OCI-LY7 (cell line): ENCODE data around the gene GALNT10. TPM values are rescaled to one million over a fixed set of nuclear protein-coding genes. Genes with fewer than 3 reads are reported as not detected.

ENCODE experiments used
- BruUV-seq: library from RNA; stranded (reverse); fragments of 400-500 nt; replicated peaks from 2 replicates; lab custom pipeline; 2021; lab: Mats Ljungman, UMichigan
- CTCF ChIA-PET: fragments of 300-600 bp; sonication (Branson Sonifier 250); formaldehyde crosslinking; loops from one replicate; lab custom pipeline; 2022; ENCODE audit warnings: antibody characterized with exemption; ENCODE audit not compliant: unreplicated experiment; lab: Charles Lee
- POLR2A ChIA-PET: fragments of 300-600 bp; sonication (Branson Sonifier 250); formaldehyde crosslinking; loops from one replicate; lab custom pipeline; 2022; ENCODE audit warnings: antibody characterized with exemption; lab: Charles Lee
- DNase-seq: peaks from one replicate; pipeline ENCODE4 v3.0.0-alpha.2; 2015; ENCODE audit warnings: low spot score
- H2AFZ ChIP-seq: fragments of 200-600 bp; sonication (generic), shearing (Covaris generic); 2 replicates; pipeline ENCODE4 v1.6.1; 2014; ENCODE audit warnings: mild to moderate bottlenecking, antibody characterized with exemption, low read length, moderate library complexity
- H3K27ac ChIP-seq: fragments of 200-600 bp; sonication (generic); 2 replicates; pipeline ENCODE4 v1.5.1; 2014; ENCODE audit warnings: mixed run types, low read depth, mild to moderate bottlenecking, moderate library complexity, low read length, inconsistent platforms; ENCODE audit not compliant: poor library complexity, severe bottlenecking
- H3K36me3 ChIP-seq: fragments of 200-600 bp; sonication (generic); 2 replicates; pipeline ENCODE4 v1.6.1; 2014; ENCODE audit warnings: mild to moderate bottlenecking, antibody characterized with exemption, low read length, moderate library complexity, mixed read lengths; ENCODE audit not compliant: insufficient read depth
- H3K4me1 ChIP-seq: fragments of 200-600 bp; sonication (generic); 2 replicates; pipeline ENCODE4 v1.5.1; 2014; ENCODE audit warnings: mild to moderate bottlenecking, low read length; ENCODE audit not compliant: insufficient read depth, poor library complexity, severe bottlenecking
- H3K4me2 ChIP-seq: fragments of 200-600 bp; sonication (generic); 2 replicates; pipeline ENCODE4 v1.6.1; 2014; ENCODE audit warnings: mild to moderate bottlenecking, low read length
- H3K4me3 ChIP-seq: fragments of 200-600 bp; sonication (generic); 2 replicates; pipeline ENCODE4 v1.5.1; 2014; ENCODE audit warnings: mild to moderate bottlenecking, low read depth, low read length; ENCODE audit not compliant: poor library complexity, severe bottlenecking
- H3K79me2 ChIP-seq: fragments of 200-600 bp; sonication (generic); 2 replicates; pipeline ENCODE4 v1.6.1; 2016; ENCODE audit warnings: low read depth, mild to moderate bottlenecking, low read length, moderate library complexity, mixed read lengths; ENCODE audit not compliant: insufficient read depth
- H3K9me2 ChIP-seq: fragments of 200-600 bp; sonication (generic); 2 replicates; pipeline ENCODE4 v1.6.1; 2016; ENCODE audit warnings: mild to moderate bottlenecking, low read length, mixed read lengths; ENCODE audit not compliant: insufficient read depth
- H3K9me3 ChIP-seq: fragments of 200-600 bp; sonication (generic); 2 replicates; pipeline ENCODE4 v1.6.1; 2014; ENCODE audit warnings: mild to moderate bottlenecking, mixed run types, low read length, mixed read lengths
- H4K20me1 ChIP-seq: fragments of 200-600 bp; sonication (generic); 2 replicates; pipeline ENCODE4 v1.6.1; 2014; ENCODE audit warnings: mild to moderate bottlenecking, antibody characterized with exemption, low read length, moderate library complexity, mixed read lengths; ENCODE audit not compliant: insufficient read depth
- EZH2phosphoT487 ChIP-seq: fragments of 200-600 bp; sonication (generic); IDR thresholded peaks from 2 replicates; pipeline ENCODE4 v1.6.1; 2018; ENCODE audit warnings: low read depth, borderline replicate concordance, mild to moderate bottlenecking, mixed run types, antibody characterized with exemption, low read length, moderate library complexity, mixed read lengths
- intact Hi-C: fragments of 100-400 bp; cut with micrococcal nuclease; formaldehyde crosslinking; loops from one replicate; pipeline ENCODE4 v1.10.0; 2022; ENCODE audit not compliant: unreplicated experiment
- total RNA-seq, 2 experiments: library from RNA; depleted of rRNA in 1 of 2; stranded (reverse); fragments of >200 nt in 1 of 2; shearing (Covaris generic) in 1 of 2; gene quantifications; 2 replicates each; pipeline ENCODE4 v1.2.3, GENCODE V29; 2014 to 2022
- TF ChIP-seq, protein P1 (sequence below): fragments of 200-600 bp; sonication (generic); conservative IDR thresholded peaks from 2 replicates; pipeline ENCODE4 v1.5.1; 2014; ENCODE audit warnings: mild to moderate bottlenecking, antibody characterized with exemption, low read length, moderate library complexity, mixed read lengths

Gene GALNT10
- total RNA-seq, 2 experiments from 2014 or later: 7.3 to 20.6 TPM

DNA sequence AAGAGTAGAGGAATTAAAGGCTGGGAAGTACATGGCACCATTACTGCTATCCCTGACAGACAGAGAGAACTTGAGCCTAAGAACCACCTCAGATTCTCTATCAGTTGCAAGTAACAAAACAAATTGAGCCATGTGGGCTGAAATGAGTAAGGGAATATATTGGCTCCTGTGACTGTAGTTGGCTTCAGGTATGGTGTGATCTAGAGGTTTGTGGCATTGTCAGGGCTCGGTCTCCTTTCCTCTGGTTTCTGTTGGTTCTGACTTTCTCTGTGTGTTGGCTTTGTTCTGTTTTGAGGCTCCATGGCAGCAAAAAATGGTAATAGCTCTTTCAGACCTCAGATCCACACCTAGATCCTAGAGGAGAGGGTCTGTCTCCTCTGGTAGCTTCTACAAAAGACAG lies 5.7 kb downstream of the GALNT10 start:
- no peak overlapping the region for H3K4me2 ChIP-seq
- H3K27ac ChIP-seq: no peak overlapping the region

DNA sequence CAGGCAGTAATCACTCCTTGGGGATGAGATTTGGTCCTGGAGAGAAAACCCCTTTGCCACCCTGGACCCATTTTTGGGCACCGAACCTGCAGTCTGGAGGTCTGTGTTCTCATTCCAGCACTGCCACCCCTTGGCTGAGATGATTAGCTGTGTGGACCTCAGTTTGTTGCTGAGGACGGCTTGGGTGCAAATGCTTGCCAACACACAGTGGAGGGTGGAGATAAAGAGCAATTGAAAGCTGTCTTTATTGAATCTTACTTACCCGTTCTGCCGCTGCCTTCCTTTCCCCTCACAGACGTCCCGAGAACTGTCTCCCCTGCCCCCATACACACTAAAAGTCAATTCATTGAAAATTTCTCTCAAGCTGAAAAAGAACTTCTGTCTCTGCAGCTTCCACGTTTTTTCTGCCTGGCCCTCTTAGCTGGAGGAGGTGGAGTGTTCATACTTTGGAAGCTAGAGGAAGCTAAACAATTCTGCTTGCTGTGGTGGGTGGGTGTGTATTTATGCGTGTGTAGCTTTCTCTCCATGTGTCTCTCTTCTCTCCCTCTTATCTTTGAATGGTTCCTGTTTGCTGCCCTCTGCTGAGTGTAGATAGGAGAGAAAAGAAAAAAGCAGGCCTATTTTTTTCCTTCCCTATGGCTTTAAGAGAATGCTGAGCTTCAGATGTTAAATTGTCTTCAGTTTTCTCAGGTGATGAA lies 6.6 kb downstream of the GALNT10 start:
- Histone ChIP-seq H3K36me3 (no peaks in the 10 kb centered on the region), H3K4me3 (no peak overlapping the region), H3K9me2 (no peaks in the 10 kb centered on the region), H3K9me3 (no peaks in the 10 kb centered on the region), H3K27ac (no peak overlapping the region), H4K20me1 (no peaks in the 10 kb centered on the region), H3K4me1 (peaks cover 4% of the 10 kb centered on the region), H3K79me2 (no peaks in the 10 kb centered on the region), H3K4me2 (no peak overlapping the region), H2AFZ (no peak overlapping the region)
- POLR2A ChIA-PET: interaction anchor here (0.7 to 1.5 kb wide), 4 partner anchors 8 to 158 kb away, joined by 3 to 4 read pairs (median 4); partner anchors contain the start of genes FAM114A2 and MFAP3
- intact Hi-C loops: no loop called here
- BruUV-seq: no TSS peak
- DNase-seq: peak; percentile 14
- no peak for TF ChIP-seq EZH2phosphoT487
- TF ChIP-seq, protein P1, sequence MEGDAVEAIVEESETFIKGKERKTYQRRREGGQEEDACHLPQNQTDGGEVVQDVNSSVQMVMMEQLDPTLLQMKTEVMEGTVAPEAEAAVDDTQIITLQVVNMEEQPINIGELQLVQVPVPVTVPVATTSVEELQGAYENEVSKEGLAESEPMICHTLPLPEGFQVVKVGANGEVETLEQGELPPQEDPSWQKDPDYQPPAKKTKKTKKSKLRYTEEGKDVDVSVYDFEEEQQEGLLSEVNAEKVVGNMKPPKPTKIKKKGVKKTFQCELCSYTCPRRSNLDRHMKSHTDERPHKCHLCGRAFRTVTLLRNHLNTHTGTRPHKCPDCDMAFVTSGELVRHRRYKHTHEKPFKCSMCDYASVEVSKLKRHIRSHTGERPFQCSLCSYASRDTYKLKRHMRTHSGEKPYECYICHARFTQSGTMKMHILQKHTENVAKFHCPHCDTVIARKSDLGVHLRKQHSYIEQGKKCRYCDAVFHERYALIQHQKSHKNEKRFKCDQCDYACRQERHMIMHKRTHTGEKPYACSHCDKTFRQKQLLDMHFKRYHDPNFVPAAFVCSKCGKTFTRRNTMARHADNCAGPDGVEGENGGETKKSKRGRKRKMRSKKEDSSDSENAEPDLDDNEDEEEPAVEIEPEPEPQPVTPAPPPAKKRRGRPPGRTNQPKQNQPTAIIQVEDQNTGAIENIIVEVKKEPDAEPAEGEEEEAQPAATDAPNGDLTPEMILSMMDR: peak; percentile 61
- CTCF ChIA-PET: interaction anchor here (0.8 kb wide), 1 partner anchor 10 kb away, joined by 3 read pairs; no protein-coding TSS in a partner anchor

More for the DNA sequence above, 5.7 kb downstream of the GALNT10 start:
- Histone ChIP-seq H4K20me1 (0 out of 2 replicates have a peak, but pooled peaks cover 7% of the 10 kb centered on the region), H3K9me2 (no peaks in the 10 kb centered on the region), H3K4me1 (peaks cover 13% of the 10 kb centered on the region), H3K79me2 (no peaks in the 10 kb centered on the region), H2AFZ (no peak overlapping the region), H3K36me3 (no peaks in the 10 kb centered on the region), H3K9me3 (no peaks in the 10 kb centered on the region), H3K4me3 (no peak overlapping the region)
- TF ChIP-seq, protein P1: no peak
- TF ChIP-seq EZH2phosphoT487: no peak
- ChIA-PET POLR2A (interaction anchor here (0.7 kb wide), 1 partner anchor 36 kb away, joined by 3 read pairs; no protein-coding TSS in a partner anchor), CTCF (no interaction called here)
- DNase-seq: no peak
- intact Hi-C loops: no loop called here
- no TSS peak for BruUV-seq
